Heart left ventricle (tissue), 13 donors: ENCODE measurements around the gene ADAMTS12.

ENCODE experiments used
- POLR2A ChIP-seq, 2 donors: fragments of 450-650 bp; IDR thresholded peaks; one replicate each; pipeline ENCODE4 v1.6.1; 2017; ENCODE audit warnings: antibody characterized with exemption in 2 of 2, mild to moderate bottlenecking in 2 of 2, moderate library complexity in 2 of 2
- TF ChIP-seq, protein P1 (sequence below), 12 donors: fragments of 200-600 bp; sonication (generic) in 4 of 12; IDR thresholded peaks; one replicate each; pipeline versions ENCODE4 v1.5.0 to v1.8.0; 2018 to 2022; ENCODE audit warnings: antibody characterized with exemption in 12 of 12, mild to moderate bottlenecking in 5 of 12
- donor health status: ischemic (EF 13 %, LVEDD 7.1; RV severe dilation, severe dysfunction).
- donor health status: DM: no; HTN: yes; CAD: no.
- donor health status: DM: no; HTN: no; CAD: no.
- donor health status: ischemic (EF 25% LVEDD 6.9; RV normal size, moderate dysfunction).
- donor health status: ischemic (EF 25% LVEDD 5.7; RV mildly dilated, moderate dysfunction).
- donor health status: ischemic (EF 35%, LVEDD 5.7; RV mildly dilated, moderate dysfunction).
- donor health status: nonischemic (EF 11% LVEDD 7.7; RV severe dilation, severe dysfunction).
- donor health status: DM: yes; HTN: yes; CAD: no.
- donor health status: PGD.
- donor health status: ischemic (EF 29% LVEDD 5.4; RV normal size, mild dysfunction).
- donor health status: nonischemic (EF 23%, LVEDD 6.1; RV moderate dilation, normal function).

DNA sequence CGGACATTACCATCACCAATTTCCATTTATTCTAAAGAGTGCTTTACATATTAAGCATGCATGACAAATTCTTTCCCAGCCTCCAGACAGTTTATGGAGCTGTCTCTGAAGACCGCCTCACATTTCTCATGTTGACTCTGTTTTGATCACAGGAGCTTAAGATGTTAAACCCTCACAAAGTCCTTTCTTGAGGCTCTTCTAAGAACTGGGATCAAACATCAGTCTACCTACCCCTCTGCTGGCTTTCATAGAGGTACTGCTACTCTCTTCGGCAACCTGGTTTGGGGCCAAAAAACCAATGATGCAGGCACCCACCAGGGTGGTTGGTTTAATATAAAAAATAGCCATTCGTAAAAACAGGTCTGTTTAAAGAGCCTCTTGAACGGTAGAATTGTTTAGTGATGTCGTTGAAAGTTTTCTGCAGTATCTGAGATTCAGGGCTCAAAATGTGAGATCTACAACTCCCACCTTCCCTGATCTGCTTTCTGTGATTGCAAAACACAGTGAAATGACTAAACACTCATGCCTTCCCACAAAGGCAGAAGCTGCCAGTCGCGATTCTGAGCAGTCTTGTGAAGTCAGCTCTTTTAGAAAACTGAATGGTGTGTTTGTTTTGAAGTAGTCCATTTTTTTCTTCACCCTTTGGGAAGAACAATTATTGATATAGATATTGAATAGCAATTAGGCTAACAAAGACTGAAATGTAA is 47.9 kb upstream of the ADAMTS12 start:
- TF ChIP-seq, protein P1, sequence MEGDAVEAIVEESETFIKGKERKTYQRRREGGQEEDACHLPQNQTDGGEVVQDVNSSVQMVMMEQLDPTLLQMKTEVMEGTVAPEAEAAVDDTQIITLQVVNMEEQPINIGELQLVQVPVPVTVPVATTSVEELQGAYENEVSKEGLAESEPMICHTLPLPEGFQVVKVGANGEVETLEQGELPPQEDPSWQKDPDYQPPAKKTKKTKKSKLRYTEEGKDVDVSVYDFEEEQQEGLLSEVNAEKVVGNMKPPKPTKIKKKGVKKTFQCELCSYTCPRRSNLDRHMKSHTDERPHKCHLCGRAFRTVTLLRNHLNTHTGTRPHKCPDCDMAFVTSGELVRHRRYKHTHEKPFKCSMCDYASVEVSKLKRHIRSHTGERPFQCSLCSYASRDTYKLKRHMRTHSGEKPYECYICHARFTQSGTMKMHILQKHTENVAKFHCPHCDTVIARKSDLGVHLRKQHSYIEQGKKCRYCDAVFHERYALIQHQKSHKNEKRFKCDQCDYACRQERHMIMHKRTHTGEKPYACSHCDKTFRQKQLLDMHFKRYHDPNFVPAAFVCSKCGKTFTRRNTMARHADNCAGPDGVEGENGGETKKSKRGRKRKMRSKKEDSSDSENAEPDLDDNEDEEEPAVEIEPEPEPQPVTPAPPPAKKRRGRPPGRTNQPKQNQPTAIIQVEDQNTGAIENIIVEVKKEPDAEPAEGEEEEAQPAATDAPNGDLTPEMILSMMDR (IDR thresholded peaks at IDR 0.05): no peak
- no peak for TF ChIP-seq POLR2A (IDR thresholded peaks at IDR 0.05)
